Measurements from ENCODE around the gene PYGB. TPM values are rescaled to one million over a fixed set of nuclear protein-coding genes. Genes with fewer than 3 reads are reported as not detected.

The PYGB gene
- total and polyA plus RNA-seq, 4 experiments from 2014 or later: 28.3 to 35.6 (median 34.2) TPM

DNA sequence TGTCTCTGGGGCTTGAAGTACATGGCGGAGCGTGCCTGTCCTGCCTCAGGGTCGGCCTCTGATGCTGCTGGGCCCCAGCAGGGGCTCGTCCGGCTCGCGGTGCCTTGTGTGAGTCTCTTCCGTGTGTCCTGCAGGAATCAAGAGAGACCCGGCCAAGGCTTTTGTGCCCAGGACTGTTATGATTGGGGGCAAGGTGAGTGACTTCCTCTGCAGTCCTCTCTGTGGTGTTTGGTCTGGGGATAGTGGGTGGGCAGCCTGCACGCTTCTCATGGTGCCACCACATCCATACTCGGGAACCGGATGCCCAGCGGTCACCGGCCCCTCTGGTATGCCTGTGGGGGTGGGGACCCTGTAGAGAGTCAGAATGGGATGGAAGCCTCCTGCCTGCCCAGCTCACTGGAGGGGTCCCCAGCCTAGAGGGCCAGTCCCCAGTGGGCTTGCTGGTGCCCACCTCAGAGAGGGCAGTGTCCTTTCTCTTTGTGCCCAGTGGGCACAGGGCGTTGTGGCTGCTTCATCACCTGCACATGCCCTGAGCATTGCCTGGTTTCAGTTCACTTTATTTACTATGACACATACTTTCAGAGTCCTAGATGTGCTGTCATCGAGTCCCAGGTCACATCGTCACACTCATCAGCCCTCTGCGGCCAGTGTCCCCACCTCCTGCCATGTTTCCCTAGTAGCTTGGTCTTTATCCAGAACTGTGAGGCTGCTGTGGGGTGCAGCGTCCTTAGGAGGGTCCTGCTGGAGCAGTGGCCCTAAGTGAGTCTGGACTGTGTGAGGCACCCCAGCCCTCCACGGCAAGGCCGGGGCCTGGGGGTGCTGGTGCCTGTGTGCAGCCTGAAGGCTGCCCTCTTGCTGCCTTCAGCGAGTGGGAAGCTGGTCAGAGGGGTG is 40.7 kb downstream of the PYGB start:
- Histone ChIP-seq H3K4me3 (ENCODE audit: low read length in 2 of 2) (no peak overlapping the region), H3K36me3 (ENCODE audit: insufficient read depth, low read length) (peaks cover 16% of the 10 kb centered on the region), H3K4me1 (ENCODE audit: insufficient read depth, low read length) (no peaks in the 10 kb centered on the region), H3K27ac (ENCODE audit: low read depth, low read length) (no peak overlapping the region), H3K27me3 (ENCODE audit: insufficient read depth, low read length) (no peaks in the 10 kb centered on the region), H3K9me3 (ENCODE audit: control insufficient read depth in 1 of 2, low read length in 2 of 2) (no peaks in the 10 kb centered on the region)
- Mint-ChIP-seq H3K36me3 (peaks cover 19 to 51% of the 10 kb centered on the region in 2 donors), H3K9me3 (no peaks in the 10 kb centered on the region), H3K4me1 (peaks cover 0 to 1% (median 0%) of the 10 kb centered on the region in 4 donors), H3K27me3 (no peaks in the 10 kb centered on the region), H3K27ac (peak overlapping the region in 1 of 7 donors; percentile 53), H3K4me3 (no peak overlapping the region)
- intact Hi-C loops (cut with micrococcal nuclease): no loop called here
- ChIA-PET POLR2A (ENCODE audit: partially characterized antibody) (no interaction called here), CTCF (ENCODE audit: partially characterized antibody) (no interaction called here)
- peak in 1 of 5 donors; percentile 14 for DNase-seq

DNA sequence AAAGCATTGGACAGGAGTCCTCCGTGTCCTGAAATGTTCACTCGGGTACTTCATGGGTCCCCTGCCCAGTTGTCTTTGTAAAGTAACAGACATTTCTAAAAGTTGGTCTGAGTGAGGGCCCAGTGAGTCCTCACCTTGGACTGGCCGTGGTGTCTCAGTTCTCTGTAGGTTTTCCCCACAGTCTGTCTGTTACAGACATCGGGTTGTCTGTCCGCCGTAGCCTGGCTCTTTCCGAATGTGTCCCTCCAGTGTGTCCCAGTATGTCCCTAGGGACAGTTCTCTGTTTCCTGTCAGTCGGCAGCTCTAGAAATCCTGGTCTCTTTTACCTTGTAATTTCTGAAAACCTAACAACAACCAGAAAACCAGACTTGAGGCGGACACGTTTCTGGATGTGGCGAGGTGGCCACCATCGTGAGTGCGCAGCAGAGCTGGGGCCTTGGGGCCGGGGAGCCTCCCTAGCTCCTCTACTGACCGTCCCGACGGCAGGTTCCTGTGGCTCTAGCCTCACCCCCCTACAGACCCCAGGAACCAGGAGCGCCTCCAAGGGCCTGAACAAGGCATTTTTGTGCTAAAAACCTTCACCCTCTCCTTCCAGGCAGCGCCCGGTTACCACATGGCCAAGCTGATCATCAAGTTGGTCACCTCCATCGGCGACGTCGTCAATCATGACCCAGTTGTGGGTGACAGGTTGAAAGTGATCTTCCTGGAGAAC is 42.2 kb downstream of the PYGB start:
- H3K27me3 ChIP-seq (ENCODE audit: insufficient read depth, low read length): no peaks in the 10 kb centered on the region
- ChIA-PET CTCF (ENCODE audit: partially characterized antibody) (no interaction called here), POLR2A (ENCODE audit: partially characterized antibody) (interaction anchor here (0.6 to 0.7 kb wide), 2 partner anchors 12 to 348 kb away, joined by 3 read pairs; no protein-coding TSS in a partner anchor)
- H3K36me3 ChIP-seq (ENCODE audit: insufficient read depth, low read length): peaks cover 13% of the 10 kb centered on the region
- H3K9me3 ChIP-seq (ENCODE audit: control insufficient read depth in 1 of 2, low read length in 2 of 2): no peaks in the 10 kb centered on the region
- peaks cover 21 to 42% of the 10 kb centered on the region in 2 donors for H3K36me3 Mint-ChIP-seq
- peak in 1 of 5 donors; percentile 7 for DNase-seq
- no peaks in the 10 kb centered on the region for H3K9me3 Mint-ChIP-seq
- peaks cover 0 to 4% (median 0%) of the 10 kb centered on the region in 4 donors for H3K4me1 Mint-ChIP-seq
- intact Hi-C loops (cut with micrococcal nuclease): loop anchor here (10.0 kb wide), 1 partner anchor 295 kb away; the partner anchor contains the start of gene APMAP
- no peak overlapping the region for H3K4me3 ChIP-seq (ENCODE audit: low read length in 2 of 2)
- H3K4me3 Mint-ChIP-seq: no peak overlapping the region
- no peaks in the 10 kb centered on the region for H3K27me3 Mint-ChIP-seq
- H3K27ac Mint-ChIP-seq: peak overlapping the region in 2 of 7 donors; percentile 57 to 59
- H3K27ac ChIP-seq (ENCODE audit: low read depth, low read length): no peak overlapping the region
- no peaks in the 10 kb centered on the region for H3K4me1 ChIP-seq (ENCODE audit: insufficient read depth, low read length)

DNA sequence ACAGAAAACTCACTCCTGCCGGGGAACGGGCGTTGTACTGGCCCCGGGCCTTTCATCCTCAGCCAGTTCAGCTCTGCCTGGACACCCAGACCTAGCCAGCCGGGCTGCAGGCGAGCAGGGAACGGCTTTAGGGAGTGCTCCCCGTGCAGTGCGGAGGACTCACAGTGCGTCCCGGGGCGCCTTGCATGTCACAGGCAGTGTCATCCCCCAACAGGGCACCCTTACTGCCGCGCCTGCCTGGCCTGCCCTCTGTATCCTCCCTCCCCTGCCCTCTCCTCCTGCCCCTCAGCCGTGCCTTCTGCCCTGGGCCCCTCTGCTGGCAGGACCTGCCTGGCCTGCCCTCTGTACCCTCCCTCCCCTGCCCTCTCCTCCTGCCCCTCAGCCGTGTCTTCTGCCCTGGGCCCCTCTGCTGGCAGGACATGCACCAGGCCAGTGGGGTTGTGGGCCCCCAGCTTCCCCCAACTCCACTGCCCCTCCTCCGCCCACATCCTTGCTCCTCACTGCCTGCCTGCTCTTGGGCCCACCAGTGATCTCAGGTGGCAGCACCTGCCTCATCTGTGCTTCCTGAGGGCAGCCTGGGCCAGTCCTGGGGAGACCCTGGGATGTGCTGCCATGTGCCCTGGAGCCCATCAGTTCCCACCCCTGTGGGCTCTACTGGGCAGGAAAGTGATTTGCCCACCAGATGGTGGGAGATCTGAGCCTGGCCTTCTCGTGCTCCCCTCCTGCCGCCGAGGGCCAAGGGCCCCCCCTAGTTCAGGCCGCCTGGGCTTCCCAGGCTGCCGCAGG is 43.0 kb downstream of the PYGB start:
- Histone ChIP-seq H3K4me3 (ENCODE audit: low read length in 2 of 2) (no peak overlapping the region), H3K36me3 (ENCODE audit: insufficient read depth, low read length) (peaks cover 6% of the 10 kb centered on the region), H3K9me3 (ENCODE audit: control insufficient read depth in 1 of 2, low read length in 2 of 2) (no peaks in the 10 kb centered on the region), H3K27me3 (ENCODE audit: insufficient read depth, low read length) (no peaks in the 10 kb centered on the region), H3K27ac (ENCODE audit: low read depth, low read length) (no peak overlapping the region), H3K4me1 (ENCODE audit: insufficient read depth, low read length) (no peaks in the 10 kb centered on the region)
- no peaks in the 10 kb centered on the region for H3K9me3 Mint-ChIP-seq
- CTCF ChIA-PET (ENCODE audit: partially characterized antibody): no interaction called here
- peaks cover 13 to 36% of the 10 kb centered on the region in 2 donors for H3K36me3 Mint-ChIP-seq
- DNase-seq: peak in 1 of 5 donors; percentile 27
- intact Hi-C loops (cut with micrococcal nuclease): loop anchor here (10.0 kb wide), 1 partner anchor 296 kb away; the partner anchor contains the start of gene APMAP
- POLR2A ChIA-PET (ENCODE audit: partially characterized antibody): no interaction called here
- no peak overlapping the region for H3K4me3 Mint-ChIP-seq
- no peak overlapping the region for H3K27ac Mint-ChIP-seq
- H3K4me1 Mint-ChIP-seq: peaks cover 0 to 4% (median 0%) of the 10 kb centered on the region in 4 donors
- no peaks in the 10 kb centered on the region for H3K27me3 Mint-ChIP-seq

DNA sequence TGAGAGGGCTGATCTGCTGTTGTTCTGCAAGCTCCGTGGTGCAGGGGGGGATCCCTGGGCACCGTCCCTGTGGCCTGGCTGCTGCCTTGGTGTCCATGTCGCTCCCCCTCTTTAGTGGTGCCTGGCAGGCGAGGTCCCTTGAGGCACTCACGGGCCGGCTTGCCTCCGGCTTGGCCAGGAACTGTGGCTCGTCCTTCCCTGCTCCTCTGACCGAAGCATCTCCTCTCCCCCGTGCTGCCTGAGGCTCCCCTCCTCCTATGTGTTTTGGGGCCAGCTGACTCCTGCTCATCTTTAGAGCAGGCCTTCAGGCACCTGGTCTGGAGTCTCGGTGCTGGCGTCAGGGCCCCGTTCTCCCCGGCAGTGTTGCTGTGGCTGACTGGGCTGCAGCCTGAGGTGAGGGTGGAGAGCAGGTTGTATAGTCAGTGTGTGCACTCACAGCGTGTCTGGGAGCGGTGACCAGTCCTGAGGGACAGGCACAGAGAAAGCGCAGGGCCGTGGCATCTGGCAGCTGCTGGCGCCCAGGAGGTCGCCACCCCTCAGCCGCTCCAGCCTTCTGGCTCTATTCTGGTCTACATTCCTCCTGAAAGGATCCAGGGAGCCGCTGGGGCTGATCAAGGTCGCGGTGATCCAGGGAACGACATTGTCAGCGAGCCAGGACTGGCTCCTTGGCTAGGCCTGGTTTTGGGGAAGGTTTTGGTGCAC is 43.7 kb downstream of the PYGB start:
- no peaks in the 10 kb centered on the region for H3K9me3 Mint-ChIP-seq
- H3K4me3 Mint-ChIP-seq: no peak overlapping the region
- no peak overlapping the region for H3K27ac Mint-ChIP-seq
- Histone ChIP-seq H3K4me3 (ENCODE audit: low read length in 2 of 2) (no peak overlapping the region), H3K36me3 (ENCODE audit: insufficient read depth, low read length) (peaks cover 5% of the 10 kb centered on the region), H3K27ac (ENCODE audit: low read depth, low read length) (no peak overlapping the region), H3K9me3 (ENCODE audit: control insufficient read depth in 1 of 2, low read length in 2 of 2) (no peaks in the 10 kb centered on the region), H3K27me3 (ENCODE audit: insufficient read depth, low read length) (no peaks in the 10 kb centered on the region), H3K4me1 (ENCODE audit: insufficient read depth, low read length) (no peaks in the 10 kb centered on the region)
- ChIA-PET POLR2A (ENCODE audit: partially characterized antibody) (no interaction called here), CTCF (ENCODE audit: partially characterized antibody) (no interaction called here)
- DNase-seq: peak in 1 of 5 donors; percentile 9
- H3K4me1 Mint-ChIP-seq: peaks cover 0 to 4% (median under 1%) of the 10 kb centered on the region in 4 donors
- intact Hi-C loops (cut with micrococcal nuclease): loop anchor here (10.0 kb wide), 1 partner anchor 297 kb away; the partner anchor contains the start of gene APMAP
- H3K36me3 Mint-ChIP-seq: peaks cover 7 to 35% of the 10 kb centered on the region in 2 donors
- H3K27me3 Mint-ChIP-seq: no peaks in the 10 kb centered on the region

DNA sequence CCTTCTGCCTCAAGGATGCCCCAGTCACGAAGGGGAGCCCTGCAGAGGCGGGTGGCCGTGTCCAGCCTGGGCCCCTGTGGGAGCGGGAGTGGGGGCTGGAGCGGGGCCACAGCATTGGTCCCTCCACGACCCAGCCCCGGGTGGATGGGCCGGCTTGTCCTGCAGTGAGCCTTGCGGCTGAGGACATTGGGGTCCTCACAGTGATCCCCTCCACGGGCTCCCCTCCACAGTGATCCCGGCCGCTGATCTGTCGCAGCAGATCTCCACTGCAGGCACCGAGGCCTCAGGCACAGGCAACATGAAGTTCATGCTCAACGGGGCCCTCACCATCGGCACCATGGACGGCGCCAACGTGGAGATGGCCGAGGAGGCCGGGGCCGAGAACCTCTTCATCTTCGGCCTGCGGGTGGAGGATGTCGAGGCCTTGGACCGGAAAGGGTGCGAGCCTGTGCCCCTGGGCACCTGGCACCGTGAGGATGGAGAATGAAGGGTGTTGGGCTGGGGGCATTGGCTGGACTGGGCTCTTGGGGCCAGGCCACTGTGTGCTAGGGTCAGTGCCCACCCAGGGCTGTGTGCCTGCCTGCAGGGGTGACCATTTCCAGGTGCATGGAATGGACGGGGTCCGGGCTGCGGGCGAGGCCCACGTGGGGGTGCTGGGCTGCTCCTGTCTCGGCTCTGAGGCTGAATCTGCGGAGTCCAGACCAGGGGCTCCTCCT is 44.4 kb downstream of the PYGB start:
- Mint-ChIP-seq H3K27me3 (no peaks in the 10 kb centered on the region), H3K4me1 (peaks cover 0 to 4% (median 2%) of the 10 kb centered on the region in 4 donors), H3K27ac (no peak overlapping the region), H3K4me3 (no peak overlapping the region), H3K36me3 (peaks cover 7 to 32% of the 10 kb centered on the region in 2 donors), H3K9me3 (no peaks in the 10 kb centered on the region)
- Histone ChIP-seq H3K9me3 (ENCODE audit: control insufficient read depth in 1 of 2, low read length in 2 of 2) (no peaks in the 10 kb centered on the region), H3K4me1 (ENCODE audit: insufficient read depth, low read length) (no peaks in the 10 kb centered on the region), H3K36me3 (ENCODE audit: insufficient read depth, low read length) (peaks cover 10% of the 10 kb centered on the region), H3K4me3 (ENCODE audit: low read length in 2 of 2) (no peak overlapping the region), H3K27me3 (ENCODE audit: insufficient read depth, low read length) (no peaks in the 10 kb centered on the region), H3K27ac (ENCODE audit: low read depth, low read length) (no peak overlapping the region)
- ChIA-PET POLR2A (ENCODE audit: partially characterized antibody) (no interaction called here), CTCF (ENCODE audit: partially characterized antibody) (interaction anchor here (1.5 to 4.0 kb wide), 2 partner anchors 106 to 299 kb away, joined by 4 to 52 read pairs; no protein-coding TSS in a partner anchor)
- peak in 1 of 5 donors; percentile 27 for DNase-seq
- intact Hi-C loops (cut with micrococcal nuclease): loop anchor here (10.0 kb wide), 1 partner anchor 298 kb away; the partner anchor contains the start of gene APMAP

DNA sequence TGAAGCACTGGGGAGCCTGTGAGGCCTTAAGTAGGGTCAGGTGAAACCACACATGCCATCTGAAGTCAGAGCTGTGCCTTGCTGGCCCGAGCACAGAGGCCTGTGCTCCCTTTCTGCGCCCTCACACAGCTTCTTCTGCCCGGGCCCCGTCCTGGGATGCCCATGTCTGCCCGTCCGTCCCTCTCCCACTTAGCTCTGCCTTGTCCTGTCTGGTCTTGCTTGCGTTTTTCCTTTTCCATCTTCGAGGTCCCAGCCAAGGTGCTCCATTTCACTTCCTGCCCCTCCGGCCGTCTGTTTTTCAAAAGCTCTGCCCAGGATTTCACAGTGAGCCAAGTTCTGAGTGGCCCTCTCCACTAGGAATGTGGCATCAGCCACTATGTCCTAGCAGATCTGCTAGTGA is 45.6 kb downstream of the PYGB start:
- Histone ChIP-seq H3K36me3 (ENCODE audit: insufficient read depth, low read length) (peaks cover 5% of the 10 kb centered on the region), H3K4me3 (ENCODE audit: low read length in 2 of 2) (no peak overlapping the region), H3K9me3 (ENCODE audit: control insufficient read depth in 1 of 2, low read length in 2 of 2) (no peaks in the 10 kb centered on the region), H3K27me3 (ENCODE audit: insufficient read depth, low read length) (no peaks in the 10 kb centered on the region), H3K4me1 (ENCODE audit: insufficient read depth, low read length) (no peaks in the 10 kb centered on the region), H3K27ac (ENCODE audit: low read depth, low read length) (no peak overlapping the region)
- peak in 1 of 5 donors; percentile 13 for DNase-seq
- Mint-ChIP-seq H3K27me3 (no peaks in the 10 kb centered on the region), H3K4me1 (peaks cover 0 to 4% (median 2%) of the 10 kb centered on the region in 4 donors), H3K27ac (peak overlapping the region in 3 of 7 donors; percentile 35 to 88 (median 79)), H3K36me3 (peaks cover 7 to 34% of the 10 kb centered on the region in 2 donors), H3K4me3 (no peak overlapping the region), H3K9me3 (no peaks in the 10 kb centered on the region)
- intact Hi-C loops (cut with micrococcal nuclease): loop anchor here (10.0 kb wide), 1 partner anchor 299 kb away; the partner anchor contains the start of gene APMAP
- ChIA-PET POLR2A (ENCODE audit: partially characterized antibody) (no interaction called here), CTCF (ENCODE audit: partially characterized antibody) (interaction anchor here (0.6 to 4.0 kb wide), 5 partner anchors 10 to 300 kb away, joined by 3 to 52 read pairs (median 6); no protein-coding TSS in a partner anchor)

All from CD4-positive, alpha-beta memory T cell (primary cell).